Stimulated activated CD4-positive, alpha-beta T cell treated with anti-CD3 and anti-CD28 coated beads, Interleukin-15, amount 100 ng/mL, for 24 hours (primary cell): ENCODE measurements around the gene DUSP22.
A peak's percentile ranks its signal among the peaks of the same experiment; 100 is the strongest.

Experiments
- DNase-seq: peaks from one replicate; pipeline ENCODE4 v3.0.0-alpha.2; 2020

DUSP22 gene

GRCh38 chr6:381742-382461 lies 89.6 kb downstream of the DUSP22 start:
- no peak for DNase-seq

DNA sequence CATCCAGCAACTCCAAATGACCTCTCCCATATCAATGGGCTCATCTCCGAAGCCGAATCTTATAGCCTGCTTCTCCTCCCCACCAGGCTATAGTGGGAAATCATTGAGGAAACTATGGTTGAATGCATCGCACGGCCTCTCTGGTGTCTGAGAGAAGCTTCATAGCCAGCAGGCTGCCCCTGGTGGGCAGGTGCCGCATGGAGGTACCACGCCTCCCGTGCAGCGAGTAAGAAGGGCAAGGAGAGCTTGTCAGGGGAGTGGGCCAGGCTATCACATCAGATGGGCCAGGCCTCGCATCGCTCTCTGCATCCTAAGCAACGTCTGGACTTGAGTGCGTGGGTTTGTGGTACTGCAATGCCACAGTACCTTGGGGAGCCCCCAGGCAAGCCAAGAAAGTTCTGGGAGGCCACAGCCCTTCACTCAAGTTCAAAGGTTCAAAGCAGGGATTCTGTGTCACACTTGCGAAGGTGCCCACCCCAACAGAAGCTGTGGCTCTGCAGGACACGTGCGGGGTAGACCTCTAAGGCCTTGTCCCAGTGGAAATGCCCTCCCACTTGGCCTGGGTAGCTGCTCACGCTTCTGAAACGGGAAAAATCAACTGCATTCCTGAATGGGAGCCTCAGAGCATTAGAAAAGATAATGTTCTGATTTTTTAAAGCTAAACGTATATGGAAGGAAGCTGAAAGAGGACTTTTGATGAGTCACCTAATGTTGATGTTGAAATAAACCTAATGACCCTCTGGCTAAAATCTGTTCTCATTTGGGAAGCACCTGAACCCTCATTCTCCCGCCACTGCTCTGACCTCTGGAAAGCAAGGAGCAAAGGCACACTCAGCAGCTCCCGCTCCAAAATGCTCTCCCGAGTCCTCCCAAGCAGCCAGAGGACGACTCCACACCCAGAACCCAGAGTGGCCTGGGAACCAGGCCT lies 90.9 kb downstream of the DUSP22 start:
- DNase-seq = no peak

- DNase-seq = no peak
These were observed 91.6 kb downstream of the DUSP22 start for GRCh38 chr6:383856-384255.

DNA sequence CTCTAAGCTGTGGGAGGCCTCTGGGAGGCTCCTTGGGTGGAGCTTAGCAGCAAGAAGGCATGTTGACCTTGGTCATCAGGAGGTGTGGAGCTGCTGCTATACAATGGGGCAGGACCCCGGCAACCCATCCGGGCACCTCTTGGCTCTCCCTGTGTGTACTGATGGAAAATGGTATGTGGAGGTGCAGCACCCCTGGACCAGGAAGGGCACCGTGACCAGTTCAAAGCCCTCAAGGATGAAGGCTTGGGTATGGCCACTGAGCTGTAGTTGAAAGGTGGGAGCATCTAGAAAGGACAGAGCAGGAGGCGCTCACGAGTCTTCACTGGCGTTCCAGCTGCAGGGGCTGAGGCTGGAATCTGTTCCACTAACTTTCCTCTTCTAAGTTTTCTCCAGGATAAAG lies 92.6 kb downstream of the DUSP22 start:
- no peak for DNase-seq

- no peak for DNase-seq
These were observed 93.3 kb downstream of the DUSP22 start for GRCh38 chr6:385614-386013.

GRCh38 chr6:386688-387266 lies 94.5 kb downstream of the DUSP22 start:
- DNase-seq = no peak

GRCh38 chr6:387293-387741 lies 95.0 kb downstream of the DUSP22 start:
- no peak for DNase-seq

- no peak for DNase-seq
These were observed 96.1 kb downstream of the DUSP22 start for GRCh38 chr6:388202-388903.

DNA sequence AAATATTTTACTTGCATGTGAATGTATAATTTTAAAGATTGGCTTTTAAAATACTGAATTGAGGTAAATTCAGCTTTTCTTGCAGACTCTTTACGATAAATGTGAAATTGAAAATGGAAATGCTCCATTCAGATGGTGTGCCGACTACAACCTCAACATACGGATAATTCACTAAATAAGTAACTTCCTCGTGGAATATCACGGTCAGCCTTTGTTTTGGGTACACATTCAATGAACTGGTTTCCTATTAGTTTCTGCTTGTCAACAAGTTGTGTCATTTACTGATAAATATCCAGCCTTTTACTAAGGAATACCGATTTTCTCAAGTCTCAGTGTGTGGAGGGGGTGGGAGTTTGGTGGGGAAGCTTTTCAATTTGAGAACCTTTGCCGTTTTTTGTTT lies 96.9 kb downstream of the DUSP22 start:
- DNase-seq = no peak

GRCh38 chr6:389622-390021 lies 97.3 kb downstream of the DUSP22 start:
- no peak for DNase-seq

GRCh38 chr6:390914-391558 lies 98.7 kb downstream of the DUSP22 start:
- peak; percentile 70 for DNase-seq

GRCh38 chr6:391559-392440 lies 99.5 kb downstream of the DUSP22 start, which contains the start of gene IRF4:
Gene IRF4, plus strand, starts transcription at chr6:391752. Its CDS starts 1,401 bp downstream, at chr6:393153.
- DNase-seq = peak; percentile 82

DNA sequence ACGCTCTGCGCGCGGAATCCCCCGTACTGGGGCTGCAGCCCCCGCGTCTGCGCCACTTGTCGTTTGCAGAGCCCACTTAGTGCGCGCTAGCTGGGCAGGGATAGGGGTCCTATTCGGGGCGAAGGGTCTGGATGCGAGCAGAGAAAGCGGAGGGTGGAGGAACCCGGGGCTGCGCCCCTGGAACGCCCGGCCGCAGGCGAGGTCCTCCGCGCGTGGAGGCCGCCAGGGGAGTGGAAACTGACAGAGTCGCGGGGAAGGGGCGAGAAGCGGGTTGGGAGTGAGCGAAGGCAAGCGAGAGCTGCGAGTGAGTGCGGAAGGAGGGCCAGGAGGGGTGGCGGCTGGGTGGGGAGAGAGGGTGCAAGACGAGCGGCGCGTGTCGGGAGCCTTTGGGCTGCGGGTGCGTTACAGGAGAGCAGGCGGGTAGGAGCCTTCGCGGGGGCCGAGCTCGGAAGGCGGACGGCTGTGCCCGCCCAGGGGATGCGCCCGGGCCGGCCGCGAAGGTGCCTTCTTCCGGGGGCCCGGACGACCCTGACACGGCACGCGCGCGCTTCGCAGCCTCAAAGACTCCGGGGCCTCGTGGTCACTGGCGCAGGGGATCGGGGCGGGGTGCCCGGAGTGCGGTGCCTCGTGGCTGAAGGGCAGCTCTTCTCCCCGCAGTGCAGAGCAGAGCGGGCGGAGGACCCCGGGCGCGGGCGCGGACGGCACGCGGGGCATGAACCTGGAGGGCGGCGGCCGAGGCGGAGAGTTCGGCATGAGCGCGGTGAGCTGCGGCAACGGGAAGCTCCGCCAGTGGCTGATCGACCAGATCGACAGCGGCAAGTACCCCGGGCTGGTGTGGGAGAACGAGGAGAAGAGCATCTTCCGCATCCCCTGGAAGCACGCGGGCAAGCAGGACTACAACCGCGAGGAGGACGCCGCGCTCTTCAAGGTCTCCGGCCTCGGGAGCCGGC lies 100.4 kb downstream of the DUSP22 start:
- DNase-seq = peak; percentile 60

DNA sequence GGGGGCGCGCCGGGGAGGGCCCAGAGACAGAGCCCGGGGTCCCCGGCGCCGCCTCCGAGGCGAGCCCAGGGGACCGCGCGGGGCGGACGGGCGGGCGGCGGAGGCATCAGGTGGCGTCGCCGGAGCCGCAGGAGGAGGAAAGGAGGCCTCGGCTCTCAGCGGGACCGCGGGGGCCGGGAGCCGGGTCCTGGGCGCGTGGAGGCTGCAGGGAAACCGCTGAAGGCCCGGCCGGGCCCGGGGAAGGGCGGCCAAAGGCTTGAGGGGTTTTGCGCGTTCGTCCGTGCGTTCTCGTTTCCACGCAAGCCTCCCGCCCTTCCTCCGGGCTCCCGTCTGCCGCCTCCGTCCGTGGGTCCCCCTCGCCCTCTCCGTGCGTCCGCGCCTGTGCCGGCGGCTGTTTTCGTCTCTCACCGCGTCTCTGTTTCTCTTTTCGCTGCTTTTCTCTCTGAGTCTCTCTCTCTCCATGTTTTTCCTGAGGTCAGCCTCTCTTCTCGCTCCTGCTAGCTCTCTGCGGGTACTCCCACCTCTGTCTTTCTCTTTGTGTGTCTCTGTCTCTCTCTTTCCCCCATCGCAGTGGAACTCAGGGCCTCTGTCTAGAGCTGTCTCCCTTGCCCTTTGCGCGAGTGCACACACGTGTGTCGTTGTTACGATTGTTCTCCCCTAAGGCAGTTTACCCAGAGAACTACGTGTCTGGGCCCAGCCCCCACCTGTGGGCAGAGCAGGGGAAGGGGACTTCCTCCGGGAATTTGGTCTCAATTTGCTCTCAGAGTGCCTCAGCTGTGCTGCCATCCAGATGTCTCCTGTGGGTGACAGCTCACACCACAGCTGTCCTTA lies 101.3 kb downstream of the DUSP22 start:
- peak; percentile 66 for DNase-seq

GRCh38 chr6:394641-395289 lies 102.5 kb downstream of the DUSP22 start:
- DNase-seq = no peak

- DNase-seq = no peak
These were observed 103.3 kb downstream of the DUSP22 start for GRCh38 chr6:395432-396125.

DNA sequence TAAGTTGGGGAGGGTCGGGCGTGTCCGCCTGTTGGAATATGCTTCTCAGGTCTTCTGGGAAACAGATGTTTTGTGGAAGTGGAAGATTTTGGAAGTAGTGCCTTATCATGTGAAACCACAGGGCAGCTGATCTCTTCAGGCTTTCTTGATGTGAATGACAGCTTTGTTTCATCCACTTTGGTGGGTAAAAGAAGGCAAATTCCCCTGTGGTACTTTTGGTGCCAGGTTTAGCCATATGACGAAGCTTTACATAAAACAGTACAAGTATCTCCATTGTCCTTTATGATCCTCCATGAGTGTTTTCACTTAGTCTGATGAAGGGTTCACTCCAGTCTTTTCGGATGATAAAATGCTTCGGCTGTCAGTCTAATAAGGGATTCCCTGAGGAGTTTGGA lies 103.8 kb downstream of the DUSP22 start:
- no peak for DNase-seq

- no peak for DNase-seq
These were observed 104.8 kb downstream of the DUSP22 start for GRCh38 chr6:397056-397455.
